Measurements from ENCODE around the gene RFTN1. TPM values are rescaled to one million over a fixed set of nuclear protein-coding genes. Genes with fewer than 3 reads are reported as not detected.

RFTN1 gene
- total RNA-seq, 1 experiment from 2014 or later: 2.2 TPM

- Mint-ChIP-seq H3K27ac (no peak overlapping the region), H3K27me3 (ENCODE audit: low read depth) (no peaks in the 10 kb centered on the region)
- DNase-seq: no peak
These were observed 175.5 kb downstream of the RFTN1 start for GRCh38 chr3:16337856-16338540.

More at GRCh38 chr3:16337856-16338540, 175.5 kb downstream of the RFTN1 start:
- Mint-ChIP-seq H3K4me3 (no peak overlapping the region), H3K36me3 (ENCODE audit: insufficient read depth in 1 of 3, low read depth in 3 of 3) (peaks cover 14 to 20% (median 19%) of the 10 kb centered on the region in 3 experiments), H3K4me1 (peaks cover 0 to 3% of the 10 kb centered on the region in 2 experiments; a peak in 2 of 4 replicates), H3K9me3 (peaks cover 2 to 8% of the 10 kb centered on the region in 2 experiments; a peak in 4 of 5 replicates)
- H3K23me2 ChIP-seq (ENCODE audit: insufficient read length, low read depth, low read length, poor library complexity, severe bottlenecking): no peaks in the 10 kb centered on the region
- H3K23ac ChIP-seq (ENCODE audit: insufficient read length, low read depth, low read length): no peak overlapping the region
- H2BK20ac ChIP-seq (ENCODE audit: low read depth, low read length, poor library complexity, severe bottlenecking): no peak overlapping the region
- WGBS (ENCODE audit: extremely low coverage, insufficient read length, low lambda C conversion rate): no CpG with 5 or more reads among the region's 15 CpGs
- no peak overlapping the region for H3K9ac ChIP-seq (ENCODE audit: extremely low read depth, insufficient read length, low read length)
- no peak overlapping the region for H2BK12ac ChIP-seq (ENCODE audit: insufficient read length, low read depth, low read length)
- H3K4me2 ChIP-seq (ENCODE audit: insufficient read depth, insufficient read length, low read length): no peak overlapping the region
- peaks cover 1% of the 10 kb centered on the region; the same call in 1 of the 2 replicates for H3K4me1 ChIP-seq (ENCODE audit: insufficient read depth, low read length)
- H2AFZ ChIP-seq (ENCODE audit: low read length): no peak overlapping the region
- TF ChIP-seq CTCF (conservative IDR thresholded peaks at IDR 0.05): no peak
- H2BK5ac ChIP-seq (ENCODE audit: insufficient read length, low read length): no peak overlapping the region
- H4K20me1 ChIP-seq (ENCODE audit: control insufficient read depth, insufficient read depth, insufficient read length): no peaks in the 10 kb centered on the region
- H3K27me3 ChIP-seq (ENCODE audit: insufficient read depth, low read length): no peaks in the 10 kb centered on the region
- H3K79me2 ChIP-seq (ENCODE audit: insufficient read depth, low read length): no peaks in the 10 kb centered on the region
- H3K9me3 ChIP-seq (ENCODE audit: control insufficient read depth, low read depth, low read length): no peaks in the 10 kb centered on the region
- no peak overlapping the region for H4K91ac ChIP-seq (ENCODE audit: insufficient read length, low read depth, low read length)
- H2BK15ac ChIP-seq (ENCODE audit: low read depth, low read length): no peak overlapping the region
- H4K8ac ChIP-seq (replicated peaks; ENCODE audit: insufficient read length, low read depth, low read length): no peak overlapping the region
- no peak overlapping the region for H2BK120ac ChIP-seq (ENCODE audit: low read depth, low read length, poor library complexity, severe bottlenecking)
- H3K4ac ChIP-seq (ENCODE audit: low read depth, low read length): no peak overlapping the region
- no peak overlapping the region for H4K5ac ChIP-seq (ENCODE audit: insufficient read length, low read depth, low read length)
- H3K27ac ChIP-seq (ENCODE audit: insufficient read length, low read depth, low read length): no peak overlapping the region
- H3K79me1 ChIP-seq (ENCODE audit: insufficient read depth, low read depth, low read length, poor library complexity, severe bottlenecking): no peaks in the 10 kb centered on the region
- no peak overlapping the region for H3T11ph ChIP-seq (ENCODE audit: low read length)
- H3K56ac ChIP-seq (ENCODE audit: insufficient read length, low read depth, low read length): no peak overlapping the region
- no peak overlapping the region for H3K18ac ChIP-seq (ENCODE audit: insufficient read length, low read depth, low read length)
- no peak overlapping the region for H3K14ac ChIP-seq (ENCODE audit: insufficient read depth, low read length)
- H2AK5ac ChIP-seq (ENCODE audit: insufficient read length, low read length): no peak overlapping the region
